Spleen (tissue), 11 donors: ENCODE data around the gene PHRF1. TPM values are rescaled to one million over a fixed set of nuclear protein-coding genes. Genes with fewer than 3 reads are reported as not detected.

Experiments used
- DNase-seq: peaks from one replicate; pipeline ENCODE4 v3.0.0-alpha.2; 2020
- H3K27ac ChIP-seq, 8 donors: fragments of 200-600 bp; sonication (generic) in 7 of 8; 1 replicate in 4 of 8; 2 replicates in 4 of 8; pipeline versions ENCODE4 v1.5.0 to v1.8.0; 2016 to 2021; ENCODE audit warnings: inconsistent platforms in 4 of 8, mild to moderate bottlenecking in 4 of 8, moderate library complexity in 1 of 8
- H3K27me3 ChIP-seq, 7 donors: fragments of 200-600 bp; sonication (generic) in 6 of 7; replicated peaks in 1 of 7; 1 replicate in 4 of 7; 2 replicates in 3 of 7; pipeline versions ENCODE4 v1.5.0 to v1.8.0; 2016 to 2021; ENCODE audit warnings: inconsistent platforms in 3 of 7, mild to moderate bottlenecking in 1 of 7
- H3K36me3 ChIP-seq, 6 donors: fragments of 200-600 bp; sonication (generic) in 5 of 6; 1 replicate in 4 of 6; 2 replicates in 2 of 6; pipeline versions ENCODE4 v1.5.0 to v1.8.0; 2016 to 2021; ENCODE audit warnings: inconsistent platforms in 2 of 6
- H3K4me1 ChIP-seq, 6 donors: fragments of 200-600 bp; sonication (generic) in 5 of 6; 1 replicate in 3 of 6; 2 replicates in 3 of 6; pipeline versions ENCODE4 v1.5.0 to v1.8.0; 2016 to 2021; ENCODE audit warnings: inconsistent platforms in 3 of 6
- H3K4me3 ChIP-seq, 8 donors: fragments of 200-600 bp; sonication (generic) in 7 of 8; 1 replicate in 4 of 8; 2 replicates in 4 of 8; pipeline versions ENCODE4 v1.5.0 to v1.8.0; 2016 to 2021; ENCODE audit warnings: inconsistent platforms in 4 of 8, mild to moderate bottlenecking in 4 of 8, moderate library complexity in 2 of 8
- H3K9me3 ChIP-seq, 8 donors: fragments of 200-600 bp; sonication (generic) in 7 of 8; 1 replicate in 4 of 8; 2 replicates in 4 of 8; pipeline versions ENCODE4 v1.5.0 to v1.8.0; 2016 to 2021; ENCODE audit warnings: inconsistent platforms in 4 of 8
- CTCF ChIP-seq, 11 experiments: fragments of 200-600 bp in 7 of 11; fragments of 450-650 bp in 4 of 11; sonication (generic) in 4 of 11; IDR thresholded peaks in 8 of 11; conservative IDR thresholded peaks in 3 of 11; 1 replicate in 7 of 11; 2 replicates in 4 of 11; pipeline versions ENCODE4 v1.4.0 to v1.8.0; 2016 to 2021; ENCODE audit warnings: antibody characterized with exemption in 11 of 11, inconsistent platforms in 4 of 11, mild to moderate bottlenecking in 1 of 11
- POLR2A ChIP-seq, 3 donors: fragments of 450-650 bp; IDR thresholded peaks; one replicate each; pipeline ENCODE4 v1.5.1; 2017; ENCODE audit warnings: antibody characterized with exemption in 3 of 3, mild to moderate bottlenecking in 1 of 3
- POLR2AphosphoS5 ChIP-seq, 3 donors: sonication (generic); formaldehyde crosslinking; IDR thresholded peaks; one replicate each; pipeline ENCODE4 v1.5.1; 2017; ENCODE audit warnings: antibody characterized with exemption in 3 of 3
- WGBS, 5 donors: extraction: QIAGEN DNeasy Blood & Tissue Kit in 3 of 5; methylation state at CpG; one replicate each; pipeline versions ENCODE4 v1.1.5 to v1.1.7; 2013 to 2018; 5-methylcytosine and 5-hydroxymethylcytosine counted together
- intact Hi-C: fragments of 100-400 bp; cut with DNase I; formaldehyde crosslinking; loops from one replicate; pipeline ENCODE4 v1.15.0; 2023; ENCODE audit warnings: low total_unique reads
- microRNA-seq, 3 donors: library from miRNA; unstranded; fragments of <30 nt; microRNA quantifications; one replicate each; pipeline versions ENCODE4 to v1.1.0, GENCODE V29; 2019 to 2020
- polyA plus RNA-seq, 3 donors: library from polyadenylated mRNA; stranded (reverse); fragments of 200-250 nt; gene quantifications; one replicate each; pipeline ENCODE4 v1.2.1, GENCODE V29; 2013
- small RNA-seq, 4 donors: library from RNA; depleted of rRNA; stranded (forward); fragments of <200 nt; gene quantifications; one replicate each; pipeline ENCODE3, GENCODE V24; 2016
- total RNA-seq, 7 donors: library from RNA; depleted of rRNA in 3 of 7; stranded (reverse); fragments of >200 nt in 3 of 7; fragmentation: NEBNext Ultra II Directional in 4 of 7; extraction: Animal tissue kit (Norgen Biotek cat#: 25700) in 4 of 7; gene quantifications; one replicate each; pipeline versions ENCODE4 v1.1.0 to v1.2.1, GENCODE V29; 2016 to 2021
- donor health status: healthy with polysubstance abuse.
- donor health status: DM: no; HTN: no; CAD: no; lungs with moderate emphysema.
- donor health status: DM: no; HTN: no; CAD: no.
- donor health status: Bipolar disorder and iron deficiency.
- donor health status: healthy.
- donor health status: DM: no; HTN: no; CAD: no.
- donor health status: DM: yes; HTN: yes; CAD: no.

The PHRF1 gene
- total and polyA plus RNA-seq, 10 donors, result 7.3 to 41.5 (median 30.6) TPM

DNA sequence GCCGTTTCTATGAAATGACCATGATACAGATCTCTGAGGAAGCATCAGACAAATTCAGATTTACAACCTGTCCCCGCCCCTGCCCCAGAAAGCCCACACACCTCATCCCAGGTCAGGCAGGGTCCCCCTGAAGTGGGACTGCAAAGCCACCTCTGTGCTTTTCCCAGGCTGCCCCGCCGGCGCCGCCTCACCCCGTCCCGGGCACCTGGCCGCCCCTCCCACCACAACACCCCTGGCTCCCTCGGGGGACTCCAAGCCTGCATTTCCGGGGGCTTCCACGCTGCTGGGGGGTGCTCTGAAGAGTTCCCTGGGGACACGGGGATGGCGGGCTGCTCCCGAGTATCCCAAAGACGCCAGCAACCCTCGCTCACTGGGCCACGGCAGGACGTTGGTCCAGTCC, 84.0 kb downstream of the PHRF1 start:
- intact Hi-C loops, result loop anchor here (5.0 kb wide), 1 partner anchor 62 kb away; no protein-coding TSS in a partner anchor
- H3K9me3 ChIP-seq, result no peaks in the 10 kb centered on the region
- TF ChIP-seq POLR2A (IDR thresholded peaks at IDR 0.05) (no peak), POLR2AphosphoS5 (IDR thresholded peaks at IDR 0.05) (no peak), CTCF (IDR thresholded peaks at IDR 0.05 in 8 of 11, conservative IDR thresholded peaks at IDR 0.05 in 3 of 11) (no peak)
- no peak for DNase-seq
- peaks cover 4 to 56% (median 22%) of the 10 kb centered on the region in 6 donors for H3K4me1 ChIP-seq
- no peaks in the 10 kb centered on the region for H3K27me3 ChIP-seq
- no peak overlapping the region for H3K27ac ChIP-seq
- WGBS, 5 donors, result 89 to 95% (median 94%) methylated on average over 18 to 19 of the region's 19 CpGs
- no peak overlapping the region for H3K4me3 ChIP-seq
- H3K36me3 ChIP-seq, result peaks cover 0 to 87% (median 15%) of the 10 kb centered on the region in 6 donors

DNA sequence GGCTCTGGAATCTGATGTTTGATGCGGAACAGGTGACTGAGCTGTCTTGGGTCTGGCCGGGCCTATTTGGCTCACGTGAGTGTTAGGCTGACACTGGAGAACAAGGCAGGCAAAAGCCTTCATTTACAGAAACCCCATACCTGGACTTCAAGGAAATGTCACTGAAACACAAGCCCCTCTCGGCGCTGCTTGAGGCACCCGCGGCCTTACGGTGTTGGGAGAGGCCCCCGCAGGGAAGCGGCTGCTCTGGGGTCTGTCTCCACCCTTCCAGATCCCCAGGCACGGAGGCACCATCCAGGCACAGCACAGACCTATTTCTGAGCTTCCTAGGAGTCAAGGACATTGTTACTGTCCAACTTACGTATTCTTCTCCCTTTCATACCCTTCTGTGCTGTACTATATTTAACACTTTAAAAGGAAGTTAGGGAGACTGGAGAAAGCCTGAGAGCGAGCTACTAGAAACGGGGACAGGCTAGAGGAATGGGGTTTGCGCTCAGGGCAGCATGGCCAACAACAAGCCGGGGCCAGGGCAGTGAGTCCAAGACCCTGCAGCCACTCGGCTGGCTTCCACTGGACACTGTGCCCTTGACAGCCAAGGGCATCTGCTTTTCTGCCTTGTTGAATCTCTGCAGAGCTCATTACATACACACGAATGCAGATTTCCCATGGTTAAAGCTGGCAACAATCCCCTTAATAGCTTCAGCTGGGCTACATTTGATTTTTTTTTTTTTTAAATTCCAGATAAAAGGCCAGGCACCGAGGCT, 84.6 kb downstream of the PHRF1 start:
- peaks cover 4 to 56% (median 24%) of the 10 kb centered on the region in 6 donors for H3K4me1 ChIP-seq
- no peaks in the 10 kb centered on the region for H3K27me3 ChIP-seq
- DNase-seq, result no peak
- peaks cover 0 to 87% (median 15%) of the 10 kb centered on the region in 6 donors for H3K36me3 ChIP-seq
- 67 to 88% (median 83%) methylated on average over 16 to 19 of the region's 19 CpGs for WGBS, 5 donors
- no peaks in the 10 kb centered on the region for H3K9me3 ChIP-seq
- intact Hi-C loops, result loop anchor here (5.0 kb wide), 1 partner anchor 61 kb away; no protein-coding TSS in a partner anchor
- H3K27ac ChIP-seq, result peak overlapping the region in 3 of 8 donors; percentile 22 to 26 (median 26)
- H3K4me3 ChIP-seq, result no peak overlapping the region
- no peak for TF ChIP-seq POLR2AphosphoS5 (IDR thresholded peaks at IDR 0.05)
- TF ChIP-seq POLR2A (IDR thresholded peaks at IDR 0.05), result no peak
- TF ChIP-seq CTCF (IDR thresholded peaks at IDR 0.05 in 8 of 11, conservative IDR thresholded peaks at IDR 0.05 in 3 of 11), result no peak

Small RNAs within 50 kb of the gene (microRNA-seq; reads per million reads assigned to microRNA genes)
- gene MIR210, result 28.0 to 146 (median 54.6) reads per million in 3 donors

Small RNAs within 50 kb of the gene (small RNA-seq; reads per million reads assigned to genes)
- 0.27 to 0.69 (median 0.48) reads per million in 4 donors for gene MIR210

Other genes starting within 250 kb of the PHRF1 start
- gene B4GALNT4, start 207.0 kb upstream of the PHRF1 start, total RNA-seq, result 1 to 10 TPM in 1 of 7 donors, under 1 TPM in 4, not detected in 2; 0.17 to 1.1 (median 0.67) TPM
- 1 to 10 TPM; 1.6 to 5.2 (median 3.5) TPM for gene B4GALNT4, start 207.0 kb upstream of the PHRF1 start, polyA plus RNA-seq
- 1 to 10 TPM in 1 of 7 donors, under 1 TPM in 2, not detected in 4; 0.40 to 2.8 (median 0.59) TPM for gene PKP3, start 182.3 kb upstream of the PHRF1 start, total RNA-seq
- under 1 TPM; 0.09 to 0.48 (median 0.21) TPM for gene PKP3, start 182.3 kb upstream of the PHRF1 start, polyA plus RNA-seq
- 100 to 1,000 TPM in 2 of 7 donors, 10 to 100 TPM in 5; 67.9 to 118 (median 90.9) TPM for gene SIGIRR, start 161.5 kb upstream of the PHRF1 start, total RNA-seq
- 100 to 1,000 TPM in 2 of 3 donors, 10 to 100 TPM in 1; 95.9 to 194 (median 161) TPM for gene SIGIRR, start 161.5 kb upstream of the PHRF1 start, polyA plus RNA-seq
- gene ANO9, start 134.5 kb upstream of the PHRF1 start, total RNA-seq, result 10 to 100 TPM; 10.2 to 34.5 (median 25.9) TPM
- gene ANO9, start 134.5 kb upstream of the PHRF1 start, polyA plus RNA-seq, result 10 to 100 TPM; 32.7 to 53.8 (median 50.3) TPM
- gene PTDSS2, start 126.2 kb upstream of the PHRF1 start, total RNA-seq, result 10 to 100 TPM; 24.6 to 40.7 (median 29.4) TPM
- 10 to 100 TPM; 11.0 to 26.6 (median 14.9) TPM for gene PTDSS2, start 126.2 kb upstream of the PHRF1 start, polyA plus RNA-seq
- gene RNH1, start 69.2 kb upstream of the PHRF1 start, total RNA-seq, result 100 to 1,000 TPM; 133 to 159 (median 147) TPM
- gene RNH1, start 69.2 kb upstream of the PHRF1 start, polyA plus RNA-seq, result 100 to 1,000 TPM in 1 of 3 donors, 10 to 100 TPM in 2; 72.8 to 143 (median 83.8) TPM
- 10 to 100 TPM; 16.6 to 33.6 (median 30.3) TPM for gene HRAS, start 40.9 kb upstream of the PHRF1 start, total RNA-seq
- 10 to 100 TPM; 70.0 to 90.9 (median 90.7) TPM for gene HRAS, start 40.9 kb upstream of the PHRF1 start, polyA plus RNA-seq
- 1 to 10 TPM; 1.0 to 3.3 (median 2.2) TPM for gene LRRC56, start 38.9 kb upstream of the PHRF1 start, total RNA-seq
- gene LRRC56, start 38.9 kb upstream of the PHRF1 start, polyA plus RNA-seq, result 1 to 10 TPM; 2.2 to 4.6 (median 4.1) TPM
- 10 to 100 TPM in 1 of 7 donors, 1 to 10 TPM in 6; 3.9 to 10.1 (median 6.3) TPM for gene LMNTD2, start 15.7 kb upstream of the PHRF1 start, total RNA-seq
- 1 to 10 TPM; 5.0 to 8.3 (median 5.1) TPM for gene LMNTD2, start 15.7 kb upstream of the PHRF1 start, polyA plus RNA-seq
- gene RASSF7, start 15.5 kb upstream of the PHRF1 start, total RNA-seq, result 10 to 100 TPM in 6 of 7 donors, 1 to 10 TPM in 1; 8.3 to 39.6 (median 20.4) TPM
- gene RASSF7, start 15.5 kb upstream of the PHRF1 start, polyA plus RNA-seq, result 10 to 100 TPM; 29.7 to 34.5 (median 30.7) TPM
- gene IRF7, start 39.5 kb downstream of the PHRF1 start, total RNA-seq, result 10 to 100 TPM; 53.0 to 88.8 (median 85.3) TPM
- 10 to 100 TPM; 52.3 to 99.1 (median 73.9) TPM for gene IRF7, start 39.5 kb downstream of the PHRF1 start, polyA plus RNA-seq
- not detected for gene CDHR5, start 48.5 kb downstream of the PHRF1 start, total RNA-seq
- gene CDHR5, start 48.5 kb downstream of the PHRF1 start, polyA plus RNA-seq, result under 1 TPM; 0.02 to 0.16 (median 0.03) TPM
- 1 to 10 TPM in 4 of 7 donors, not detected in 3; 1.2 to 3.8 (median 2.8) TPM for gene SCT, start 50.7 kb downstream of the PHRF1 start, total RNA-seq
- gene SCT, start 50.7 kb downstream of the PHRF1 start, polyA plus RNA-seq, result 1 to 10 TPM; 1.1 to 1.7 (median 1.5) TPM
- gene DRD4, start 60.8 kb downstream of the PHRF1 start, total RNA-seq, result under 1 TPM in 4 of 7 donors, not detected in 3; 0.44 to 0.86 (median 0.60) TPM
- under 1 TPM; 0.12 to 0.43 (median 0.26) TPM for gene DRD4, start 60.8 kb downstream of the PHRF1 start, polyA plus RNA-seq
- 10 to 100 TPM; 28.3 to 44.9 (median 31.7) TPM for gene DEAF1, start 118.8 kb downstream of the PHRF1 start, total RNA-seq
- 10 to 100 TPM; 21.8 to 31.4 (median 25.1) TPM for gene DEAF1, start 118.8 kb downstream of the PHRF1 start, polyA plus RNA-seq
- 10 to 100 TPM; 20.1 to 37.6 (median 32.4) TPM for gene TMEM80, start 119.3 kb downstream of the PHRF1 start, total RNA-seq
- gene TMEM80, start 119.3 kb downstream of the PHRF1 start, polyA plus RNA-seq, result 10 to 100 TPM; 18.7 to 30.8 (median 24.7) TPM
- 10 to 100 TPM in 1 of 7 donors, 1 to 10 TPM in 6; 4.2 to 14.7 (median 7.0) TPM for gene EPS8L2, start 129.8 kb downstream of the PHRF1 start, total RNA-seq
- gene EPS8L2, start 129.8 kb downstream of the PHRF1 start, polyA plus RNA-seq, result 10 to 100 TPM in 1 of 3 donors, 1 to 10 TPM in 2; 7.3 to 11.6 (median 8.5) TPM
- gene TALDO1, start 171.0 kb downstream of the PHRF1 start, total RNA-seq, result 100 to 1,000 TPM; 160 to 292 (median 229) TPM
- gene TALDO1, start 171.0 kb downstream of the PHRF1 start, polyA plus RNA-seq, result 100 to 1,000 TPM; 108 to 177 (median 125) TPM
- 10 to 100 TPM; 26.0 to 56.4 (median 50.9) TPM for gene GATD1, start 201.0 kb downstream of the PHRF1 start, total RNA-seq
- 10 to 100 TPM; 13.9 to 44.5 (median 17.4) TPM for gene GATD1, start 201.0 kb downstream of the PHRF1 start, polyA plus RNA-seq
- gene CEND1, start 213.6 kb downstream of the PHRF1 start, total RNA-seq, result under 1 TPM in 1 of 7 donors, not detected in 6; 0.42 TPM
- gene CEND1, start 213.6 kb downstream of the PHRF1 start, polyA plus RNA-seq, result under 1 TPM in 2 of 3 donors, not detected in 1; 0.29 to 0.42 TPM
- 10 to 100 TPM in 6 of 7 donors, 1 to 10 TPM in 1; 8.9 to 23.2 (median 14.5) TPM for gene SLC25A22, start 221.8 kb downstream of the PHRF1 start, total RNA-seq
- 10 to 100 TPM in 1 of 3 donors, 1 to 10 TPM in 2; 6.3 to 14.5 (median 8.5) TPM for gene SLC25A22, start 221.8 kb downstream of the PHRF1 start, polyA plus RNA-seq
- 10 to 100 TPM; 18.1 to 26.4 (median 19.3) TPM for gene PIDD1, start 228.8 kb downstream of the PHRF1 start, total RNA-seq
- gene PIDD1, start 228.8 kb downstream of the PHRF1 start, polyA plus RNA-seq, result 10 to 100 TPM; 16.8 to 42.7 (median 32.8) TPM
- gene RPLP2, start 233.5 kb downstream of the PHRF1 start, total RNA-seq, result 1,000 to 10,000 TPM in 4 of 7 donors, 100 to 1,000 TPM in 3; 514 to 2,829 (median 2,309) TPM
- gene RPLP2, start 233.5 kb downstream of the PHRF1 start, polyA plus RNA-seq, result 1,000 to 10,000 TPM; 3,174 to 3,944 (median 3,784) TPM
- gene PNPLA2, start 242.4 kb downstream of the PHRF1 start, total RNA-seq, result 100 to 1,000 TPM in 5 of 7 donors, 10 to 100 TPM in 2; 65.8 to 131 (median 113) TPM
- gene PNPLA2, start 242.4 kb downstream of the PHRF1 start, polyA plus RNA-seq, result 100 to 1,000 TPM in 1 of 3 donors, 10 to 100 TPM in 2; 46.3 to 103 (median 75.0) TPM